Measurements from ENCODE around the gene RPP14.
"Not testable (repeated sequence)": the region's sequence is repeated elsewhere in the genome, so short reads cannot be mapped to it uniquely, and the experiment has no call there.

Gene RPP14

DNA sequence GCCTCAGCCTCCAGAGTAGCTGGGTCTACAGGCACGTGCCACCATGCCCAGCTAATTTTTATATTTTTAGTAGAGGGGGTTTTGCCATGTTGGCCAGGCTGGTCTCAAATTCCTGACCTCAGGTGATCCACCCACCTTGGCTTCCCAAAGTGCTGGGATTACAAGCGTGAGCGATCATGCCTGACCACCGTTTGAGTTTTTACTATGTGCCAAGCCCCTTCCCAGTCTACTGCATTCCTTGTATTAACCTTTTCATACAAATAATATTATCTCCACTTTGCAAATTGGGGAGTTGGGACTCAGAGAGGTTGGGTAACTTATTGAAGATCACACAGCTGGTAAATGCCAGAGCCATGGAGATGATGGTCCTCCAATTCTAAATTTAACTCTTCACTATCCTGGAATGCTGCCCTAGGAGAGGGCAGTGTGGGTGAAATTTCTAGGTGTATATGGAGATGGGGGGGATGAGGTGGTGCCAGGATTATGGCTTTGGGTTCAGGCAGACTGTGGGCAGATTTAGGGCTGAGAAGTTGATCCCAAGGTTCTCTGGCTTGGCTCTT, 25.6 kb downstream of the RPP14 start:
- peak overlapping the region; percentile 70 for H3K4me3 Mint-ChIP-seq
- H3K27ac Mint-ChIP-seq, result peak overlapping the region; percentile 33
- H3K4me1 Mint-ChIP-seq (ENCODE audit: low read depth), result peaks cover 33% of the 10 kb centered on the region
- H3K27me3 Mint-ChIP-seq (ENCODE audit: low read depth), result no peaks in the 10 kb centered on the region
- no peak for DNase-seq (ENCODE audit: low spot score)
- no peaks in the 10 kb centered on the region for H3K9me3 Mint-ChIP-seq
- H3K36me3 Mint-ChIP-seq (ENCODE audit: low read depth), result peaks cover 6% of the 10 kb centered on the region

DNA sequence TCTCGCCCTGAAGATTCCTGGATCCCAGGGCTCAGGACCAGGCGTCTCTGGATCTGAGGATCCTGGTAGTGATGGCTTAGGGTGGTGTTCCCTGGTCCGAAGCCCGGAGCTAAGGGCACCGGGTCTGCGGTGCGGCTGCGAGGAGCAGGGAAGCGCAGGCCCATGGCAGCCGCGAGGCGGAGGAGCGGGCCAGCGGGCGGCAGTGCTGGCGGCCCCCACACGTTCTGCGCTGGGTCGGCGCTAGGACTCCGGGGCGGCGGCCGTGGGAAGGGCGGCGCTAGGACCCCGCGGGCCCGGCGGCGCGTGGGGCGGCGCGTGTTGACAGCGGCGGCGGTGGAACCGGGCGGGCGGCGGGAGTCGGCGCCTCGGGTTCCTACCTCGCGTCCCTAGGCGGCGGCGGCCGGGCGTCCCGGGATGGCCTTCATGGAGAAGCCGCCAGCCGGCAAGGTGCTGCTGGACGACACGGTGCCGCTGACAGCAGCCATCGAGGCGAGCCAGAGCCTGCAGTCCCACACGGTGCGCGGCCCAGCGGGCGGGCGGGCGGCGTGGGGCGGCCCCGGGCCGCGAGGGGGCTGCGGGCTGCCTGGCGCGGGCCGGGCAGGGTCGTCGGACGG, 26.6 kb downstream of the RPP14 start, which contains the start of gene PXK:
TSS of gene PXK (plus strand) at position 318 of the 614 bp plus-strand sequence. CDS start at position 415, 97 bp downstream.
- H3K27ac Mint-ChIP-seq, result peak within 1 kb of the TSS; percentile 97
- peaks cover 8% of the 10 kb centered on the region for H3K36me3 Mint-ChIP-seq (ENCODE audit: low read depth)
- peak within 1 kb of the TSS; percentile 99 for H3K4me3 Mint-ChIP-seq
- no peaks in the 10 kb centered on the region for H3K9me3 Mint-ChIP-seq
- peaks cover 34% of the 10 kb centered on the region for H3K4me1 Mint-ChIP-seq (ENCODE audit: low read depth)
- H3K27me3 Mint-ChIP-seq (ENCODE audit: low read depth), result no peaks in the 10 kb centered on the region
- DNase-seq (ENCODE audit: low spot score), result peak; percentile 84

DNA sequence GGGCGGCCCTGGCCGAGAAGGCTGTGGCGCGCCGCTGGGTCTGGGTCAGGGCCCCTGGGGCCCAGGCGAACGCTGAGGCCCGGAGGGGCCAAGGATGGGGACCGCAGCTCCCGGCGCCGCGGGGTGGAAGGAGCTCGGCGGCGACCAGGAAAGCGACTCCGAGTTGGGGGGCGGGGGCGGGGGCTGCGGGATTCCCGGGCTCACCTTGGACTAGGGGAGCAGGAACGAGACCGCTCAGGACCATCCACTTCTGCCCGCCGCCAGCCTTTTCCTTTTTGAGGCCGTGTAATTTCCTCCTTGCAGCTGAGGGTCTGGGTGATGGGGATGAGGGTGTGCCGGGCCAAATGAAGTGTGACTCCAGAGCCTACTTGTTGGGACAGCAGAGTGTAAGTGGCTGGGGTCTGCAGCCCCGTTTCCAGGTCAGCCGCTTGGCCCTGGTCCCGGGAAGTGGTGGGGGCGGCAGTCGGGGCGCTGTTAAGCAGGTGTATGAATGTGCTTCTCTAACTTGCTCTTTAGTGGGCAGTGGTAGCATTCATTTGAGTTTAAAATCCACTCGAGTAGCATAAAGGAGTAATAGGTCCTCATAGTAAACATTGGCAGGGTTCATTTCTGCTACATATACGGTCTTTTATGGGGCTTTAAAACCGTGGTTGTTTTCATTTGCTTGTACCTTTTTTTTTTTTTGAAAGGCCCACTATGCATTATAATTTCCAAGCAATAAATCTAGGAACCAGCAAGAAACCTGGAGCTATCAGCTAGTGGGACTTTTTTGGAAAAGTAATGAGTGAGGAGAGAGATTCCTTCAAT, 27.4 kb downstream of the RPP14 start:
- Mint-ChIP-seq H3K27me3 (ENCODE audit: low read depth) (no peaks in the 10 kb centered on the region), H3K27ac (peak overlapping the region; percentile 97), H3K9me3 (no peaks in the 10 kb centered on the region), H3K36me3 (ENCODE audit: low read depth) (peaks cover 11% of the 10 kb centered on the region), H3K4me1 (ENCODE audit: low read depth) (peaks cover 34% of the 10 kb centered on the region), H3K4me3 (peak overlapping the region; percentile 99)
- peak; percentile 40 for DNase-seq (ENCODE audit: low spot score)

GRCh38 chr3:58334013-58334321, 27.9 kb downstream of the RPP14 start:
- H3K4me3 Mint-ChIP-seq, result peak overlapping the region; percentile 99
- H3K4me1 Mint-ChIP-seq (ENCODE audit: low read depth), result peaks cover 37% of the 10 kb centered on the region
- no peaks in the 10 kb centered on the region for H3K27me3 Mint-ChIP-seq (ENCODE audit: low read depth)
- no peak for DNase-seq (ENCODE audit: low spot score)
- peaks cover 15% of the 10 kb centered on the region for H3K36me3 Mint-ChIP-seq (ENCODE audit: low read depth)
- peak overlapping the region; percentile 97 for H3K27ac Mint-ChIP-seq
- no peaks in the 10 kb centered on the region for H3K9me3 Mint-ChIP-seq

- Mint-ChIP-seq H3K36me3 (ENCODE audit: low read depth) (peaks cover 20% of the 10 kb centered on the region), H3K4me3 (peak overlapping the region; percentile 99), H3K27me3 (ENCODE audit: low read depth) (no peaks in the 10 kb centered on the region), H3K27ac (peak overlapping the region; percentile 97), H3K4me1 (ENCODE audit: low read depth) (peaks cover 37% of the 10 kb centered on the region), H3K9me3 (no peaks in the 10 kb centered on the region)
- DNase-seq (ENCODE audit: low spot score), result no peak
Measured at GRCh38 chr3:58334506-58334884, 28.4 kb downstream of the RPP14 start.

DNA sequence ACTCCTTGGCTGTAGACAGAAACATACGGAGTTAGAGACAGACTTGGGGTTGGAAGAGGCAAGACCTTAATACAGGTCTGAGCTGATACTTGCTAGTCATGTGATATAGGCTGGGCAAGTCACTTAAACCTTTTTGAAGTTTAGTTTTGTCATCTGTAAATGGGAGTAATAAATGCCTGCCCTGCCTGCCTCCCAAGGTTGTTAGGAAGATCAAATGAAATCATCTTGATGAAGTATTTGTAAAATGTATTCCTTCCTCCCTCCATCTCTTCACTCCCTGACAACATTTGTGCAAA, 29.6 kb downstream of the RPP14 start:
- Mint-ChIP-seq H3K9me3 (no peaks in the 10 kb centered on the region), H3K4me1 (ENCODE audit: low read depth) (peaks cover 37% of the 10 kb centered on the region), H3K27me3 (ENCODE audit: low read depth) (no peaks in the 10 kb centered on the region), H3K27ac (peak overlapping the region; percentile 97), H3K36me3 (ENCODE audit: low read depth) (peaks cover 23% of the 10 kb centered on the region), H3K4me3 (peak overlapping the region; percentile 99)
- DNase-seq (ENCODE audit: low spot score), result no peak

GRCh38 chr3:58336135-58336882, 30.3 kb downstream of the RPP14 start:
- DNase-seq (ENCODE audit: low spot score), result no peak
- peaks cover 30% of the 10 kb centered on the region for H3K36me3 Mint-ChIP-seq (ENCODE audit: low read depth)
- no peaks in the 10 kb centered on the region for H3K9me3 Mint-ChIP-seq
- H3K4me1 Mint-ChIP-seq (ENCODE audit: low read depth), result peaks cover 44% of the 10 kb centered on the region
- H3K27me3 Mint-ChIP-seq (ENCODE audit: low read depth), result no peaks in the 10 kb centered on the region
- peak overlapping the region; percentile 49 for H3K27ac Mint-ChIP-seq
- H3K4me3 Mint-ChIP-seq, result peak overlapping the region; percentile 4

DNA sequence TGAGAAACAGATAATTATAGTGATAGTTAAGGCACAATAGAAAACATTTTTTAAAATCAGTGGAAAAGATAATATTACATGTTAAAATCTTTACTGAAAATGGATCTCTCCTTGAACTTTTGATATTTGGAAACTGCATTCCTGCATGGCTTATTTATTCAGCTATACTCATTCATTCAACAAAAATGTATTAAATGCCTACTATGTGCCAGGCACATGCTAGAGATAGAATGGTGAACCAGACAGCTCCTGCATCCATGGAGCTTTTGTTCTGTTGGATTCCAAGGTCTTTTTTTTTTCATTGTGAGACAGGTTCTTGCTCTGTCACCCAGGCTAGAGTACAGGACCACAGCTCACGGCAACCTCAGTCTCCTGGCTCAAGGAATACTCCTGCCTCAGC, 31.1 kb downstream of the RPP14 start:
- Mint-ChIP-seq H3K36me3 (ENCODE audit: low read depth) (peaks cover 36% of the 10 kb centered on the region), H3K9me3 (no peaks in the 10 kb centered on the region), H3K4me3 (no peak overlapping the region), H3K4me1 (ENCODE audit: low read depth) (peaks cover 44% of the 10 kb centered on the region), H3K27me3 (ENCODE audit: low read depth) (no peaks in the 10 kb centered on the region), H3K27ac (no peak overlapping the region)
- DNase-seq (ENCODE audit: low spot score), result no peak

GRCh38 chr3:58339146-58339545, 33.1 kb downstream of the RPP14 start:
- DNase-seq (ENCODE audit: low spot score); H3K27me3 Mint-ChIP-seq (ENCODE audit: low read depth); H3K9me3 Mint-ChIP-seq; H3K4me3 Mint-ChIP-seq: not testable (repeated sequence)
- Mint-ChIP-seq H3K27ac (peak overlapping the region; percentile 47), H3K4me1 (ENCODE audit: low read depth) (peaks cover 46% of the 10 kb centered on the region), H3K36me3 (ENCODE audit: low read depth) (peaks cover 38% of the 10 kb centered on the region)

DNA sequence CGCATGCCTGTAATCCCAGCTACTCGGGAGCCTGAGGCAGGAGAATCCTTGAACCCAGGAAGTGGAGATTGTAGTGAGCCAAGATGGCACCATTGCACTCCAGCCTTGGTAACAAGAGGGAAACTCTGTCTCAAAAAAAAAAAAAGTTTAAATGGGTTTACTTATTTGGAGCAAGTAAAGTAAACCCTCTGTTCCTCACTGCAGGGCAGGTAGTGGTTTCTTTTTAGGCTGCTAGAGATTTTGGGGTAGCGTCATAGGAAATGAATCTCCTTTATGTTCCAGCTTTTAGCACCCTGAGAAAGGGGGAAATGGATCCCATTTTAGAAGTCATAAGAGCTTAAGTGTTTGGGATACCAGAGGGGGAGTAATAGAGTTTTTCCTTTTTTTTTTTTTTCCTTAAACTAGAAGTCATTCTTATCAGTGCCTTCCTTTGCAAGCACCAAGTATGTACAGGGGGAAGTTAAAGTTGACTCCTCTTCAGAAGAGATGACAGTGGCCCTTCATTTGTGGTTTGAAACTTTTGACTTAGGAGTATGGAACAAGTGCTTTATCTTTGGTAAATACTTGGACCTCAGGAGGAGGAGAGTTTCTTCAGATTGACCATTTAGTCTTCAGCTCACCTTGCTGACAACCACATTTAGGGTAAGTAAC, 34.7 kb downstream of the RPP14 start:
- Mint-ChIP-seq H3K4me1 (ENCODE audit: low read depth) (peaks cover 40% of the 10 kb centered on the region), H3K36me3 (ENCODE audit: low read depth) (peaks cover 36% of the 10 kb centered on the region), H3K27me3 (ENCODE audit: low read depth) (no peaks in the 10 kb centered on the region), H3K27ac (peak overlapping the region; percentile 24), H3K4me3 (no peak overlapping the region), H3K9me3 (no peaks in the 10 kb centered on the region)
- no peak for DNase-seq (ENCODE audit: low spot score)

DNA sequence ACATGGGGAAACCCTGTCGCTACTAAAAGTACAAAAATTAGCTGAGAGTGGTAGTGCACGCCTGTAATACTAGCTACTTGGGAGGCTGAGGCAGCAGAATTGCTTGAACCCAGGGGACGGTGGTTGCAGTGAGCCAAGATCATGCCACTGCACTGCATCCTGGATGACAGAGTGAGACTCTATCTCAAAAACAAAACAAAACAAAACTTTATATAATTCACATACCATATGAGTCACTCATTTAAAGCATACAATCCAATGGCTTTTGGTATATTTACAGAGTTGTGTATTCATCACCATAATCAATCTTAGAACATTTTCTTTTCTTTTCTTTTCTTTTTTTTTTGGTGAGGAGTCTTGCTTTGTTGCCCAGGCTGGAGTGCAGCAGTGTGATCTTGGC, 35.3 kb downstream of the RPP14 start:
- no peak overlapping the region for H3K27ac Mint-ChIP-seq
- peaks cover 40% of the 10 kb centered on the region for H3K4me1 Mint-ChIP-seq (ENCODE audit: low read depth)
- H3K4me3 Mint-ChIP-seq, result no peak overlapping the region
- DNase-seq (ENCODE audit: low spot score), result no peak
- H3K27me3 Mint-ChIP-seq (ENCODE audit: low read depth), result no peaks in the 10 kb centered on the region
- H3K9me3 Mint-ChIP-seq, result no peaks in the 10 kb centered on the region
- H3K36me3 Mint-ChIP-seq (ENCODE audit: low read depth), result peaks cover 35% of the 10 kb centered on the region

GRCh38 chr3:58342676-58343075, 36.6 kb downstream of the RPP14 start:
- Mint-ChIP-seq H3K9me3 (no peaks in the 10 kb centered on the region), H3K27me3 (ENCODE audit: low read depth) (no peaks in the 10 kb centered on the region), H3K36me3 (ENCODE audit: low read depth) (peaks cover 39% of the 10 kb centered on the region), H3K27ac (no peak overlapping the region), H3K4me3 (no peak overlapping the region), H3K4me1 (ENCODE audit: low read depth) (peaks cover 43% of the 10 kb centered on the region)
- DNase-seq (ENCODE audit: low spot score), result no peak

DNA sequence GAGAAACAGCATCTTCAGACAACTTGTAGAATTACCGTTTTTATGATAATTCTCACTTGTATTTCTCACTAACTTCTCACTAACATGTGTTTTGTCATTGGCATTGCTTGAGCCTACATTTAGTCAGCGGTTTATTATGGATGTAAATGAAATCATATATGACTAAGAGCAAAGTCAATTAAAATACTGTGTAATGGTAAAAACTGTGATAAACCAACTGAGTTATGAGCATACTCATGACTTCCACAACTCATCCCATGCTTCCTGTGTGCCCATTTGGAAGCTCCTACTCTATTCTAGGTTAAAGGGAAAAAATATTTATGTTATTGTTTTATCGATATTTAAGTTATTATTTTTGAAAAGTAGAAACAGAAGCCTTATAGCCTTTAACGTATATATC, 39.4 kb downstream of the RPP14 start:
- peaks cover 56% of the 10 kb centered on the region for H3K4me1 Mint-ChIP-seq (ENCODE audit: low read depth)
- H3K27ac Mint-ChIP-seq, result no peak overlapping the region
- peaks cover 40% of the 10 kb centered on the region for H3K36me3 Mint-ChIP-seq (ENCODE audit: low read depth)

More for the DNA sequence above, 39.4 kb downstream of the RPP14 start:
- no peaks in the 10 kb centered on the region for H3K27me3 Mint-ChIP-seq (ENCODE audit: low read depth)
- H3K4me3 Mint-ChIP-seq, result no peak overlapping the region
- no peaks in the 10 kb centered on the region for H3K9me3 Mint-ChIP-seq
- DNase-seq (ENCODE audit: low spot score), result no peak
